Measurements from ENCODE around the gene SNRPA.

The SNRPA gene

DNA sequence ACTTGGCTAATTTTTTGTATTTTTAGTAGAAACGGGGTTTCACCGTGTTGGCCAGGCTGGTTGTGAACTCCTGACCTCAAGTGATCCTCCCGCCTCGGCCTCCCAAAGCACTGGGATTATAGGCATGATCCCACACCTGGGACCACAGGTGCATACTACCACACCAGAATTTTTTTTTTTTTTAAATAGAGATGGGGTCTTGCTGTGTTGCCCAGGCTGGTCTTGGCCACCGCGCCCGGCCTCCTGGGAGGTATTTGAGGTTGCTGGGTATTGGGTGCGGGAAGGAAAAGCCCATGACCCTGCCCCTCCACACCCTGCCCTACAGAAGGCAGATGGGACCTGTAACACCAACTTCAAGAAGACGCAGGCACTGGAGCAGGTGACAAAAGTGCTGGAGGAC is 14.3 kb upstream of the SNRPA start:
- TF ChIP-seq, protein P1, sequence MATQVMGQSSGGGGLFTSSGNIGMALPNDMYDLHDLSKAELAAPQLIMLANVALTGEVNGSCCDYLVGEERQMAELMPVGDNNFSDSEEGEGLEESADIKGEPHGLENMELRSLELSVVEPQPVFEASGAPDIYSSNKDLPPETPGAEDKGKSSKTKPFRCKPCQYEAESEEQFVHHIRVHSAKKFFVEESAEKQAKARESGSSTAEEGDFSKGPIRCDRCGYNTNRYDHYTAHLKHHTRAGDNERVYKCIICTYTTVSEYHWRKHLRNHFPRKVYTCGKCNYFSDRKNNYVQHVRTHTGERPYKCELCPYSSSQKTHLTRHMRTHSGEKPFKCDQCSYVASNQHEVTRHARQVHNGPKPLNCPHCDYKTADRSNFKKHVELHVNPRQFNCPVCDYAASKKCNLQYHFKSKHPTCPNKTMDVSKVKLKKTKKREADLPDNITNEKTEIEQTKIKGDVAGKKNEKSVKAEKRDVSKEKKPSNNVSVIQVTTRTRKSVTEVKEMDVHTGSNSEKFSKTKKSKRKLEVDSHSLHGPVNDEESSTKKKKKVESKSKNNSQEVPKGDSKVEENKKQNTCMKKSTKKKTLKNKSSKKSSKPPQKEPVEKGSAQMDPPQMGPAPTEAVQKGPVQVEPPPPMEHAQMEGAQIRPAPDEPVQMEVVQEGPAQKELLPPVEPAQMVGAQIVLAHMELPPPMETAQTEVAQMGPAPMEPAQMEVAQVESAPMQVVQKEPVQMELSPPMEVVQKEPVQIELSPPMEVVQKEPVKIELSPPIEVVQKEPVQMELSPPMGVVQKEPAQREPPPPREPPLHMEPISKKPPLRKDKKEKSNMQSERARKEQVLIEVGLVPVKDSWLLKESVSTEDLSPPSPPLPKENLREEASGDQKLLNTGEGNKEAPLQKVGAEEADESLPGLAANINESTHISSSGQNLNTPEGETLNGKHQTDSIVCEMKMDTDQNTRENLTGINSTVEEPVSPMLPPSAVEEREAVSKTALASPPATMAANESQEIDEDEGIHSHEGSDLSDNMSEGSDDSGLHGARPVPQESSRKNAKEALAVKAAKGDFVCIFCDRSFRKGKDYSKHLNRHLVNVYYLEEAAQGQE (IDR thresholded peaks at IDR 0.05; ENCODE audit: low read depth): no peak
- TF ChIP-seq TCF12 (IDR thresholded peaks at IDR 0.05; ENCODE audit: low read depth) (no peak), YY1 (IDR thresholded peaks at IDR 0.05; ENCODE audit: low read depth) (no peak), NFIC (IDR thresholded peaks at IDR 0.05) (no peak)

GRCh38 chr19:40737102-40737644 is 13.8 kb upstream of the SNRPA start:
- TF ChIP-seq TCF12 (IDR thresholded peaks at IDR 0.05; ENCODE audit: low read depth): no peak
- no peak for TF ChIP-seq RAD21 (IDR thresholded peaks at IDR 0.05; ENCODE audit: low read depth)
- TF ChIP-seq, protein P1 (IDR thresholded peaks at IDR 0.05; ENCODE audit: low read depth): no peak
- TF ChIP-seq CREB1 (IDR thresholded peaks at IDR 0.05; ENCODE audit: low read depth): no peak
- TF ChIP-seq EP300 (IDR thresholded peaks at IDR 0.05; ENCODE audit: borderline replicate concordance): no peak
- TF ChIP-seq USF1 (IDR thresholded peaks at IDR 0.05): no peak
- no peak for TF ChIP-seq YY1 (IDR thresholded peaks at IDR 0.05; ENCODE audit: low read depth)
- TF ChIP-seq NFIC (IDR thresholded peaks at IDR 0.05): no peak
- TF ChIP-seq FOXM1 (IDR thresholded peaks at IDR 0.05; ENCODE audit: borderline replicate concordance, low read depth): no peak
- TF ChIP-seq CEBPB (IDR thresholded peaks at IDR 0.05): no peak
- TF ChIP-seq ZBTB7A (IDR thresholded peaks at IDR 0.05; ENCODE audit: low read depth): no peak
- no peak for TF ChIP-seq EGR1 (IDR thresholded peaks at IDR 0.05)
- no peak for TF ChIP-seq TEAD4 (IDR thresholded peaks at IDR 0.05)
- TF ChIP-seq, protein P2, sequence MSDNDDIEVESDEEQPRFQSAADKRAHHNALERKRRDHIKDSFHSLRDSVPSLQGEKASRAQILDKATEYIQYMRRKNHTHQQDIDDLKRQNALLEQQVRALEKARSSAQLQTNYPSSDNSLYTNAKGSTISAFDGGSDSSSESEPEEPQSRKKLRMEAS (IDR thresholded peaks at IDR 0.05): no peak
- TF ChIP-seq TAF1 (IDR thresholded peaks at IDR 0.05; ENCODE audit: low read depth): no peak

DNA sequence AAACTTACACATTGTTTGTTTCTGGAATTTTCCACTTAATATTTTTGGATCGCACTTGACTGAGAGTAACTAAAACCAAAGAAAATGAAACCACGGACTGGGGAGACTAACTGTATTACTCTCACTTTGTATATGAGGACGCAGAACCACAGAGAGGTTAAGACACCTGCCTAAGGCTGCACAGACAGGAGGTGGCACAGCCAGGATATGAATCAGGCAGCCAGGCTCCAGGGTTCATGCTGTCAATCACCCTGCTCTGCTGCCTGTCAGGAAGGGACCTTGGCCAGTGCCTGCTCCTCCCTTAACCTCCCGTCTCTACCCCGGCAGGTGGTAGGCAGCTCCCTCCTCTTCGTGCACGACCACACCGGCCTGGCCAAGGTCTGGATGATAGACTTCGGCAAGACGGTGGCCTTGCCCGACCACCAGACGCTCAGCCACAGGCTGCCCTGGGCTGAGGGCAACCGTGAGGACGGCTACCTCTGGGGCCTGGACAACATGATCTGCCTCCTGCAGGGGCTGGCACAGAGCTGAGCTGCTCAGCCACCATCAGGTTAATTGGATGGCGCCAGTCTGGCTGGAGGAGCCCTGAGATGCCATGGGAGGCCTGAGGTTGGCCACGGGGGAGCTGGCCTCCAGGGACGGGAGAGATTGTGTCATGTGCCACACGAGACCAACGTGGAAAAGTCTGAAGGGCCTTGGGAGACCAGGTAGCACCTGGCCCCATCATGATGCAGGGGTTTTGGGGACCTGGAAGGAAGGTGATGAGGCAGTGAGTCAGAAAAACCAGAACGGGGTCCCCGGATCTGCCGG is 11.8 kb upstream of the SNRPA start:
- TF ChIP-seq EP300 (IDR thresholded peaks at IDR 0.05; ENCODE audit: borderline replicate concordance): no peak
- TF ChIP-seq, protein P2 (IDR thresholded peaks at IDR 0.05): no peak
- no peak for TF ChIP-seq YY1 (IDR thresholded peaks at IDR 0.05; ENCODE audit: low read depth)
- TF ChIP-seq ZBTB7A (IDR thresholded peaks at IDR 0.05; ENCODE audit: low read depth): no peak

DNA sequence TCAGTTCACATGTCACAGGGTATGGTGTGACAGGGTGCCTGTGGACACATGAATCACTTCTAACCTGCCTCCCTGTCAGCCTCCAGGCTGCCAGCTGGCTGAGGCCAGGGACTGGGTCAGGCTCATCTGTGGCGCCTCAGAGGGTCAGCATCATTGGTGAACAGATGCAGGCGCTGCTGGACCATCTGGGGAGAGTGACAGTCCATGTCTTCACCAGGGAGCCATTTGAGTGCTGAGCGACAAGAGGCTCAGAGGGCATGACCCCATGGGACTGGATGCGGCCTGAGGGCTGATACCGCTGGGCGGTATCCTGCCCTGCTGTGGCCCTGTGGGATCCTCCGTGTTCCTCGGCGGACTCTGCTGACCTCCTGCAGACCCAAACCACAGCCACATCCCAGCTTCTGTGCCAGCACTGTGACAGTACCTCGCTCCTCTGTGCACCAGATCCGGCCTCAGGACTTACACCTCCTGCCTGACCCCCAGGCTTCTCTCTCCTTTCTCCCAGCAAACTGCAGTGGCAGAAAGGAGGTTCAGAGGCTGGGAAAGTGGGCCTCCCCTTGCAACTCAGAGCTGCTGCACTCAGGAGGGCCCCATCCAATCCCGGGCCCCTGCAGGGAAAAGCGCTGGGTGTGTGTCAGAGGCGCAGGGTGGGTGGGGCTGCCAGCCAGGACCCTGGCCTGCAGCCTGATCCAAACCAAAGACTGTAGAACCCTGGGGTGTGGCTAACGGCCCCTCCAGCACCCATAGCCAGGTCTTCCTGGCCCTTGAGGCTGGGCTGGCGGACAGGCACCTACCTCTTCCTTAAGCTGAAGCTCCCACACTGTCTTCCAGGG is 10.9 kb upstream of the SNRPA start:
- no peak for TF ChIP-seq NFIC (IDR thresholded peaks at IDR 0.05)
- no peak for TF ChIP-seq YY1 (IDR thresholded peaks at IDR 0.05; ENCODE audit: low read depth)
- TF ChIP-seq CEBPB (IDR thresholded peaks at IDR 0.05): no peak
- TF ChIP-seq TEAD4 (IDR thresholded peaks at IDR 0.05): no peak
- no peak for TF ChIP-seq TAF1 (IDR thresholded peaks at IDR 0.05; ENCODE audit: low read depth)
- no peak for TF ChIP-seq USF1 (IDR thresholded peaks at IDR 0.05)
- no peak for TF ChIP-seq EGR1 (IDR thresholded peaks at IDR 0.05)
- no peak for TF ChIP-seq TCF12 (IDR thresholded peaks at IDR 0.05; ENCODE audit: low read depth)
- TF ChIP-seq, protein P2 (IDR thresholded peaks at IDR 0.05): no peak
- TF ChIP-seq CREB1 (IDR thresholded peaks at IDR 0.05; ENCODE audit: low read depth): no peak
- TF ChIP-seq FOXM1 (IDR thresholded peaks at IDR 0.05; ENCODE audit: borderline replicate concordance, low read depth): no peak
- TF ChIP-seq, protein P1 (IDR thresholded peaks at IDR 0.05; ENCODE audit: low read depth): no peak

All from Ishikawa (cell line).